ENCODE measurements around the gene HPS1. TPM values are rescaled to one million over a fixed set of nuclear protein-coding genes. Genes with fewer than 3 reads are reported as not detected.
"Not testable (repeated sequence)": the region's sequence is repeated elsewhere in the genome, so short reads cannot be mapped to it uniquely, and the experiment has no call there.

HPS1 gene
- total RNA-seq, 2 donors from 2014 or later, result 39.6 to 43.3 TPM

GRCh38 chr10:98388101-98388655 lies 58.6 kb downstream of the HPS1 start:
- no peak overlapping the region for H3K9ac ChIP-seq (ENCODE audit: extremely low read depth, low read length, poor library complexity, severe bottlenecking)

GRCh38 chr10:98384531-98385133 lies 62.1 kb downstream of the HPS1 start:
- H3K36me3 Mint-ChIP-seq (ENCODE audit: low read depth), result peaks cover 8% of the 10 kb centered on the region
- whole genome bisulfite sequencing, 2 experiments (ENCODE audit: insufficient coverage in 1 of 2, insufficient read length in 1 of 2), result 90 to 92% methylated on average over 6 to 9 of the region's 9 CpGs
- H3K9me3 Mint-ChIP-seq, result peaks cover 8% of the 10 kb centered on the region

More at GRCh38 chr10:98388101-98388655, 58.6 kb downstream of the HPS1 start:
- DNase-seq, result no peak
- no peaks in the 10 kb centered on the region for H3K9me3 Mint-ChIP-seq
- Histone ChIP-seq H3K27ac (ENCODE audit: low read depth, low read length) (no peak overlapping the region), H3K36me3 (ENCODE audit: control insufficient read depth, insufficient read depth, low read length) (no peaks in the 10 kb centered on the region), H3K9me3 (ENCODE audit: control insufficient read depth, low read length) (no peaks in the 10 kb centered on the region), H3K4me3 (ENCODE audit: low read length) (no peak overlapping the region), H3K4me1 (ENCODE audit: control insufficient read depth, insufficient read depth, low read length) (no peaks in the 10 kb centered on the region), H3K27me3 (ENCODE audit: control insufficient read depth, insufficient read depth, low read length, poor library complexity, severe bottlenecking) (no peaks in the 10 kb centered on the region)
- peaks cover 1% of the 10 kb centered on the region for H3K27me3 Mint-ChIP-seq (ENCODE audit: insufficient read depth)
- H3K4me3 Mint-ChIP-seq, result no peak overlapping the region
- H3K36me3 Mint-ChIP-seq (ENCODE audit: low read depth), result no peaks in the 10 kb centered on the region
- H3K4me1 Mint-ChIP-seq, result no peaks in the 10 kb centered on the region
- WGBS, 2 experiments (ENCODE audit: insufficient coverage in 1 of 2, insufficient read length in 1 of 2), result 92 to 95% methylated on average over 5 to 13 of the region's 13 CpGs
- TF ChIP-seq CTCF (conservative IDR thresholded peaks at IDR 0.05), result peak; percentile 52
- no peak overlapping the region for H3K27ac Mint-ChIP-seq

GRCh38 chr10:98383869-98384268 lies 62.9 kb downstream of the HPS1 start:
- Mint-ChIP-seq H3K36me3 (ENCODE audit: low read depth) (peaks cover 8% of the 10 kb centered on the region), H3K9me3 (peaks cover 8% of the 10 kb centered on the region), H3K4me3 (no peak overlapping the region), H3K27me3 (ENCODE audit: insufficient read depth) (no peaks in the 10 kb centered on the region), H3K27ac (no peak overlapping the region), H3K4me1 (peaks cover 4% of the 10 kb centered on the region)
- Histone ChIP-seq H3K9me3 (ENCODE audit: control insufficient read depth, low read length) (no peaks in the 10 kb centered on the region), H3K36me3 (ENCODE audit: control insufficient read depth, insufficient read depth, low read length) (no peaks in the 10 kb centered on the region), H3K4me3 (ENCODE audit: low read length) (no peak overlapping the region), H3K27ac (ENCODE audit: low read depth, low read length) (no peak overlapping the region), H3K27me3 (ENCODE audit: control insufficient read depth, insufficient read depth, low read length, poor library complexity, severe bottlenecking) (no peaks in the 10 kb centered on the region), H3K4me1 (ENCODE audit: control insufficient read depth, insufficient read depth, low read length) (peaks cover 6% of the 10 kb centered on the region), H3K9ac (ENCODE audit: extremely low read depth, low read length, poor library complexity, severe bottlenecking) (no peak overlapping the region)
- WGBS, 2 experiments (ENCODE audit: insufficient coverage in 1 of 2, insufficient read length in 1 of 2), result 97 to 100% methylated on average over 1 to 6 of the region's 6 CpGs
- DNase-seq, result no peak
- TF ChIP-seq CTCF (conservative IDR thresholded peaks at IDR 0.05), result no peak

More at GRCh38 chr10:98384531-98385133, 62.1 kb downstream of the HPS1 start:
- Mint-ChIP-seq H3K4me1 (peaks cover 4% of the 10 kb centered on the region), H3K27me3 (ENCODE audit: insufficient read depth) (no peaks in the 10 kb centered on the region), H3K27ac (no peak overlapping the region), H3K4me3 (no peak overlapping the region)
- no peak for DNase-seq
- no peak overlapping the region for H3K4me3 ChIP-seq (ENCODE audit: low read length)
- H3K27me3 ChIP-seq (ENCODE audit: control insufficient read depth, insufficient read depth, low read length, poor library complexity, severe bottlenecking), result no peaks in the 10 kb centered on the region
- no peaks in the 10 kb centered on the region for H3K36me3 ChIP-seq (ENCODE audit: control insufficient read depth, insufficient read depth, low read length)
- peaks cover 6% of the 10 kb centered on the region for H3K4me1 ChIP-seq (ENCODE audit: control insufficient read depth, insufficient read depth, low read length)
- H3K9me3 ChIP-seq (ENCODE audit: control insufficient read depth, low read length), result no peaks in the 10 kb centered on the region
- no peak overlapping the region for H3K27ac ChIP-seq (ENCODE audit: low read depth, low read length)
- TF ChIP-seq CTCF (conservative IDR thresholded peaks at IDR 0.05), result no peak
- H3K9ac ChIP-seq (ENCODE audit: extremely low read depth, low read length, poor library complexity, severe bottlenecking), result no peak overlapping the region

GRCh38 chr10:98383134-98383667 lies 63.5 kb downstream of the HPS1 start:
- H3K9me3 Mint-ChIP-seq, result not testable (repeated sequence)

More at GRCh38 chr10:98383134-98383667, 63.5 kb downstream of the HPS1 start:
- not testable (repeated sequence) for H3K27me3 ChIP-seq (ENCODE audit: control insufficient read depth, insufficient read depth, low read length, poor library complexity, severe bottlenecking); H3K9me3 ChIP-seq (ENCODE audit: control insufficient read depth, low read length); H3K27me3 Mint-ChIP-seq (ENCODE audit: insufficient read depth); H3K36me3 Mint-ChIP-seq (ENCODE audit: low read depth); DNase-seq; H3K27ac ChIP-seq (ENCODE audit: low read depth, low read length); H3K27ac Mint-ChIP-seq; H3K36me3 ChIP-seq (ENCODE audit: control insufficient read depth, insufficient read depth, low read length); H3K4me3 ChIP-seq (ENCODE audit: low read length); H3K9ac ChIP-seq (ENCODE audit: extremely low read depth, low read length, poor library complexity, severe bottlenecking); H3K4me1 Mint-ChIP-seq; H3K4me1 ChIP-seq (ENCODE audit: control insufficient read depth, insufficient read depth, low read length); H3K4me3 Mint-ChIP-seq
- WGBS, 2 experiments (ENCODE audit: insufficient coverage in 1 of 2, insufficient read length in 1 of 2), result 94 to 100% methylated on average over 3 to 7 of the region's 7 CpGs

Data from endodermal cell (in vitro differentiated cells).